A549 (cell line): Measurements from ENCODE around the gene PELI2. TPM values are rescaled to one million over a fixed set of nuclear protein-coding genes. Genes with fewer than 3 reads are reported as not detected.

ENCODE experiments used
- ATAC-seq, 2 experiments: fragments of 200-7000 bp in 1 of 2; fragments of >200 bp in 1 of 2; cut with Nextera tagmentation in 1 of 2; cut with Tn5 transposase in 1 of 2; 3 replicates each; pipeline versions ENCODE4 v1.8.0 to v1.9.1; 2018 to 2020; ENCODE audit warnings: mild to moderate bottlenecking in 1 of 2, moderate library complexity in 1 of 2
- CTCF ChIA-PET: fragments of 300-600 bp; sonication (Branson Sonifier 250); formaldehyde crosslinking; extraction: SDS; loops from one replicate; lab custom pipeline; 2021; ENCODE audit warnings: antibody characterized with exemption, inconsistent platforms; lab: Yijun Ruan, JAX
- POLR2A ChIA-PET: fragments of 350-600 bp; formaldehyde crosslinking; extraction: SDS; loops from one replicate; lab custom pipeline; 2021; ENCODE audit warnings: antibody characterized with exemption, inconsistent platforms; lab: Yijun Ruan, JAX
- DNase-seq, 2 experiments: peaks; one replicate each; pipeline versions ENCODE4 v3.0.0 to v3.0.0-alpha.2; 2011 to 2016; ENCODE audit warnings: low read depth in 1 of 2, low spot score in 1 of 2
- FAIRE-seq: peaks from 2 replicates; lab custom pipeline; 2011; peaks lifted over from hg19 to GRCh38; lab: Jason Lieb, UNC
- H3K27ac ChIP-seq, 2 experiments: fragments of >200 bp; sonication (Bioruptor Twin); formaldehyde crosslinking; 3 replicates each; pipeline ENCODE4 v1.5.1; 2016 to 2017
- H3K4me1 ChIP-seq: fragments of >200 bp; sonication (Bioruptor Twin); formaldehyde crosslinking; 3 replicates; pipeline ENCODE4 v1.6.1; 2016
- H3K4me2 ChIP-seq: fragments of >200 bp; sonication (Bioruptor Twin); formaldehyde crosslinking; 3 replicates; pipeline ENCODE4 v1.6.1; 2016
- H3K4me3 ChIP-seq: fragments of >200 bp; sonication (Bioruptor Twin); formaldehyde crosslinking; 3 replicates; pipeline ENCODE4 v1.5.1; 2016
- H3K9me3 ChIP-seq: fragments of >200 bp; sonication (Bioruptor Twin); formaldehyde crosslinking; 3 replicates; pipeline ENCODE4 v1.6.1; 2016
- ATOH8 ChIP-seq: fragments of 250-450 bp; sonication (Bioruptor Pico); IDR thresholded peaks from 2 replicates; pipeline ENCODE4 v1.5.0; 2020; ENCODE audit warnings: low read depth, mild to moderate bottlenecking, moderate library complexity
- CEBPB ChIP-seq, 2 experiments: fragments of >200 bp in 1 of 2; sonication (Bioruptor Twin) in 1 of 2; formaldehyde crosslinking in 1 of 2; IDR thresholded peaks; 2 replicates each; pipeline ENCODE4 v1.6.1; 2012 to 2016
- CHD2 ChIP-seq: fragments of 150-350 bp; IDR thresholded peaks from 2 replicates; pipeline ENCODE4 v1.6.1; 2014; ENCODE audit warnings: low read length; ENCODE audit not compliant: partially characterized antibody
- CTCF ChIP-seq: fragments of >200 bp; sonication (Bioruptor Twin); formaldehyde crosslinking; IDR thresholded peaks from 3 replicates; pipeline ENCODE4 v1.5.1; 2016
- FOSL2 ChIP-seq, 2 experiments: fragments of 450-650 bp in 1 of 2; fragments of >200 bp in 1 of 2; sonication (Bioruptor Twin) in 1 of 2; formaldehyde crosslinking; IDR thresholded peaks; 2 replicates each; pipeline versions ENCODE4 v1.5.0 to v1.6.1; 2016 to 2020; ENCODE audit warnings: mild to moderate bottlenecking in 1 of 2, moderate library complexity in 1 of 2
- FOXS1 ChIP-seq: fragments of 250-450 bp; sonication (Bioruptor Pico); IDR thresholded peaks from 2 replicates; pipeline ENCODE4 v1.5.0; 2020; ENCODE audit warnings: mild to moderate bottlenecking, moderate library complexity
- GATA3 ChIP-seq: IDR thresholded peaks from 2 replicates; pipeline ENCODE4 v1.6.1; 2012; ENCODE audit warnings: borderline replicate concordance
- HEYL ChIP-seq: fragments of 250-450 bp; sonication (Bioruptor Pico); IDR thresholded peaks from 2 replicates; pipeline ENCODE4 v1.8.0; 2021; ENCODE audit warnings: mild to moderate bottlenecking, moderate library complexity
- HOXA7 ChIP-seq: fragments of 250-450 bp; sonication (Bioruptor Pico); IDR thresholded peaks from 2 replicates; pipeline ENCODE4 v1.5.0; 2020; ENCODE audit warnings: mild to moderate bottlenecking, moderate library complexity
- JUNB ChIP-seq: fragments of >200 bp; sonication (Bioruptor Twin); formaldehyde crosslinking; IDR thresholded peaks from 2 replicates; pipeline ENCODE4 v1.6.1; 2016
- KDM1A ChIP-seq: fragments of 200-600 bp; sonication (generic); IDR thresholded peaks from 2 replicates; pipeline ENCODE4 v1.6.1; 2016; ENCODE audit warnings: low read depth, mild to moderate bottlenecking
- KDM5A ChIP-seq: fragments of 200-600 bp; sonication (generic); IDR thresholded peaks from 2 replicates; pipeline ENCODE4 v1.6.1; 2016; ENCODE audit warnings: antibody characterized with exemption, mild to moderate bottlenecking
- MAZ ChIP-seq: fragments of 150-350 bp; IDR thresholded peaks from 2 replicates; pipeline ENCODE4 v1.6.1; 2014; ENCODE audit warnings: antibody characterized with exemption, low read depth, low read length, borderline replicate concordance
- MYC ChIP-seq: IDR thresholded peaks from 2 replicates; pipeline ENCODE4 v1.6.1; 2012; ENCODE audit warnings: mild to moderate bottlenecking, inconsistent platforms, low read length, improper control_type of control experiment, borderline replicate concordance
- NFE2L2 ChIP-seq: fragments of 150-350 bp; conservative IDR thresholded peaks from 2 replicates; pipeline ENCODE4 v1.6.1; 2014; ENCODE audit warnings: low read length
- NPAS2 ChIP-seq: fragments of 250-450 bp; sonication (Bioruptor Pico); IDR thresholded peaks from 2 replicates; pipeline ENCODE4 v1.8.0; 2022; ENCODE audit warnings: mild to moderate bottlenecking, moderate library complexity, borderline replicate concordance
- NR3C1 ChIP-seq: fragments of >200 bp; sonication (Bioruptor Twin); formaldehyde crosslinking; IDR thresholded peaks from 3 replicates; pipeline ENCODE4 v1.6.1; 2017
- PBX3 ChIP-seq: IDR thresholded peaks from 2 replicates; pipeline ENCODE4 v1.6.1; 2012
- POLR2AphosphoS2 ChIP-seq: conservative IDR thresholded peaks from 2 replicates; pipeline ENCODE4 v1.6.1; 2012; ENCODE audit warnings: low read length, improper control_type of control experiment, inconsistent platforms
- RCOR1 ChIP-seq: fragments of 150-350 bp; IDR thresholded peaks from 2 replicates; pipeline ENCODE4 v1.6.1; 2014; ENCODE audit warnings: antibody characterized with exemption, low read length, low read depth
- RFX5 ChIP-seq: fragments of 450-650 bp; IDR thresholded peaks from 2 replicates; pipeline ENCODE4 v1.7.1; 2014; ENCODE audit warnings: antibody characterized with exemption, mild to moderate bottlenecking, moderate library complexity
- RNF2 ChIP-seq: fragments of 200-600 bp; sonication (generic); IDR thresholded peaks from 2 replicates; pipeline ENCODE4 v1.6.1; 2016; ENCODE audit warnings: low read depth, mild to moderate bottlenecking, antibody characterized with exemption, moderate library complexity, borderline replicate concordance
- TFCP2L1 ChIP-seq: fragments of 250-450 bp; sonication (Bioruptor Pico); IDR thresholded peaks from 2 replicates; pipeline ENCODE4 v1.5.0; 2021; ENCODE audit warnings: mild to moderate bottlenecking
- ZC3H11A ChIP-seq: fragments of 450-650 bp; IDR thresholded peaks from 2 replicates; pipeline ENCODE4 v1.6.1; 2014; ENCODE audit warnings: antibody characterized with exemption, mild to moderate bottlenecking
- ZFP36 ChIP-seq: fragments of 450-650 bp; IDR thresholded peaks from 2 replicates; pipeline ENCODE4 v1.6.1; 2014; ENCODE audit warnings: borderline replicate concordance; ENCODE audit not compliant: partially characterized antibody
- ZNF302 ChIP-seq: fragments of 250-450 bp; sonication (Bioruptor Pico); IDR thresholded peaks from 2 replicates; pipeline ENCODE4 v1.9.0; 2021; ENCODE audit warnings: inconsistent platforms, mild to moderate bottlenecking, moderate library complexity
- WGBS: methylation state at CpG from one replicate; pipeline ENCODE4 v1.1.6; 2017; ENCODE audit errors: missing lambda C conversion rate; 5-methylcytosine and 5-hydroxymethylcytosine counted together
- polyA plus RNA-seq, 4 experiments: library from polyadenylated mRNA; depleted of rRNA in 3 of 4; stranded (reverse); fragments of >200 nt; fragmentation: RNase III in 1 of 4; extraction: RNeasy Plus Mini Kit Qiagen cat#74134 plus additional on column Dnase treatment in 1 of 4; gene quantifications; 2 replicates in 3 of 4; 3 replicates in 1 of 4; pipeline ENCODE4 v1.2.3, GENCODE V29; 2011 to 2017
- TF ChIP-seq, protein P1 (sequence below): fragments of >200 bp; sonication (Bioruptor Twin); formaldehyde crosslinking; IDR thresholded peaks from 2 replicates; pipeline ENCODE4 v1.6.1; 2016
- TF ChIP-seq, protein P2 (sequence below): fragments of 450-650 bp; IDR thresholded peaks from 2 replicates; pipeline ENCODE4 v1.6.1; 2014; ENCODE audit warnings: antibody characterized with exemption
- TF ChIP-seq, protein P3 (sequence below): fragments of >200 bp; sonication (Bioruptor Twin); formaldehyde crosslinking; IDR thresholded peaks from 3 replicates; pipeline ENCODE4 v1.6.1; 2016
- TF ChIP-seq, protein P4 (sequence below): IDR thresholded peaks from 2 replicates; pipeline ENCODE4 v1.6.1; 2012; ENCODE audit warnings: low read depth, borderline replicate concordance

PELI2 gene
- polyA plus RNA-seq, 2 of the 4 experiments (the other 2 are of a cell fraction) = 0.93 to 7.2 TPM

- TF ChIP-seq POLR2AphosphoS2 (no peak), ZC3H11A (no peak), ZNF302 (CRISPR knock-in tag) (no peak), KDM5A (no peak), CEBPB (IDR thresholded peaks at IDR 0.05) (no peak), PBX3 (no peak), NFE2L2 (no peak), HOXA7 (CRISPR knock-in tag) (no peak), MYC (no peak), ZFP36 (no peak), CHD2 (no peak), FOSL2 (IDR thresholded peaks at IDR 0.05) (no peak), FOSL2 (CRISPR knock-in tag; IDR thresholded peaks at IDR 0.05) (no peak), RCOR1 (no peak), RFX5 (no peak), CTCF (no peak), GATA3 (no peak), RNF2 (no peak)
- TF ChIP-seq, protein P1, sequence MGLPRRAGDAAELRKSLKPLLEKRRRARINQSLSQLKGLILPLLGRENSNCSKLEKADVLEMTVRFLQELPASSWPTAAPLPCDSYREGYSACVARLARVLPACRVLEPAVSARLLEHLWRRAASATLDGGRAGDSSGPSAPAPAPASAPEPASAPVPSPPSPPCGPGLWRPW = no peak
- TF ChIP-seq, protein P2, sequence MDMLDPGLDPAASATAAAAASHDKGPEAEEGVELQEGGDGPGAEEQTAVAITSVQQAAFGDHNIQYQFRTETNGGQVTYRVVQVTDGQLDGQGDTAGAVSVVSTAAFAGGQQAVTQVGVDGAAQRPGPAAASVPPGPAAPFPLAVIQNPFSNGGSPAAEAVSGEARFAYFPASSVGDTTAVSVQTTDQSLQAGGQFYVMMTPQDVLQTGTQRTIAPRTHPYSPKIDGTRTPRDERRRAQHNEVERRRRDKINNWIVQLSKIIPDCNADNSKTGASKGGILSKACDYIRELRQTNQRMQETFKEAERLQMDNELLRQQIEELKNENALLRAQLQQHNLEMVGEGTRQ = no peak
- TF ChIP-seq, protein P3, sequence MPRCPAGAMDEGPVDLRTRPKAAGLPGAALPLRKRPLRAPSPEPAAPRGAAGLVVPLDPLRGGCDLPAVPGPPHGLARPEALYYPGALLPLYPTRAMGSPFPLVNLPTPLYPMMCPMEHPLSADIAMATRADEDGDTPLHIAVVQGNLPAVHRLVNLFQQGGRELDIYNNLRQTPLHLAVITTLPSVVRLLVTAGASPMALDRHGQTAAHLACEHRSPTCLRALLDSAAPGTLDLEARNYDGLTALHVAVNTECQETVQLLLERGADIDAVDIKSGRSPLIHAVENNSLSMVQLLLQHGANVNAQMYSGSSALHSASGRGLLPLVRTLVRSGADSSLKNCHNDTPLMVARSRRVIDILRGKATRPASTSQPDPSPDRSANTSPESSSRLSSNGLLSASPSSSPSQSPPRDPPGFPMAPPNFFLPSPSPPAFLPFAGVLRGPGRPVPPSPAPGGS = no peak
- no peak overlapping the region for H3K4me2 ChIP-seq
- ATAC-seq (no peak), FAIRE-seq (no peak), DNase-seq (no peak)
- no peak overlapping the region for H3K4me3 ChIP-seq
- ChIA-PET CTCF (no interaction called here), POLR2A (no interaction called here)
- no peak overlapping the region for H3K27ac ChIP-seq
- 31% methylated on average over 2 of the region's 2 CpGs for WGBS
- H3K4me1 ChIP-seq = no peaks in the 10 kb centered on the region
- no peaks in the 10 kb centered on the region for H3K9me3 ChIP-seq
These were observed 42.9 kb upstream of the PELI2 start for GRCh38 chr14:56075301-56075700.

DNA sequence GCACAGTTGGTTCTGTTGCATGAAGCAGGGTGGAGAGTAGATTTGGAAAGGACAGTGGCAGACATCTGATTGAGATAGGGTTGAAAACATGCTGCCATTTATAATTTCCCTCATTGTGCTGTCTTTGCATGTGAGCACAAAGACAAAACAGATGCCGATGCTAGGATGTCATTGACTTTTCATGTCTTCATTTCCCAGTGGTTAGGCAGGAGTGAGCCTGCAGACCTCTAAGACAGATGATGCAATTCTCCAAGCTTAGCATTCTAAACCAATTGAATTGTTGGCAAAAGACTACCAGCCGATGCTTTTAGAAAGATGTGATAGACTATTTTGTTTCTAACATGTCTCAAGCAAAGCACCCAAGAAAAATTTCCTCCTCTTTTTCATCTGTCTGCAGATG, 37.1 kb upstream of the PELI2 start:
- POLR2A ChIA-PET = no interaction called here
- Histone ChIP-seq H3K4me2 (no peak overlapping the region), H3K9me3 (no peaks in the 10 kb centered on the region), H3K4me3 (no peak overlapping the region), H3K27ac (no peak overlapping the region), H3K4me1 (no peaks in the 10 kb centered on the region)
- CTCF ChIA-PET = no interaction called here
- no peak for DNase-seq
- 66% methylated on average over 2 of the region's 2 CpGs for WGBS
- no peak for ATAC-seq
- no peak for FAIRE-seq
- TF ChIP-seq TFCP2L1 (CRISPR knock-in tag) (no peak), FOXS1 (CRISPR knock-in tag) (no peak), KDM1A (no peak), JUNB (no peak), CHD2 (no peak), GATA3 (no peak), HEYL (CRISPR knock-in tag) (no peak), ATOH8 (no peak), NPAS2 (CRISPR knock-in tag) (no peak), NR3C1 (no peak), CEBPB (IDR thresholded peaks at IDR 0.05) (no peak), MAZ (no peak)
- TF ChIP-seq, protein P4, sequence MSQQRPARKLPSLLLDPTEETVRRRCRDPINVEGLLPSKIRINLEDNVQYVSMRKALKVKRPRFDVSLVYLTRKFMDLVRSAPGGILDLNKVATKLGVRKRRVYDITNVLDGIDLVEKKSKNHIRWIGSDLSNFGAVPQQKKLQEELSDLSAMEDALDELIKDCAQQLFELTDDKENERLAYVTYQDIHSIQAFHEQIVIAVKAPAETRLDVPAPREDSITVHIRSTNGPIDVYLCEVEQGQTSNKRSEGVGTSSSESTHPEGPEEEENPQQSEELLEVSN = no peak
- TF ChIP-seq, protein P2 = no peak
